ENCODE measurements around the gene GALNT18. TPM values are rescaled to one million over a fixed set of nuclear protein-coding genes. Genes with fewer than 3 reads are reported as not detected.
A peak's percentile ranks its signal among the peaks of the same experiment; 100 is the strongest.

Gene GALNT18
- total and polyA plus RNA-seq, 7 donors: 4.6 to 32.4 (median 8.3) TPM

DNA sequence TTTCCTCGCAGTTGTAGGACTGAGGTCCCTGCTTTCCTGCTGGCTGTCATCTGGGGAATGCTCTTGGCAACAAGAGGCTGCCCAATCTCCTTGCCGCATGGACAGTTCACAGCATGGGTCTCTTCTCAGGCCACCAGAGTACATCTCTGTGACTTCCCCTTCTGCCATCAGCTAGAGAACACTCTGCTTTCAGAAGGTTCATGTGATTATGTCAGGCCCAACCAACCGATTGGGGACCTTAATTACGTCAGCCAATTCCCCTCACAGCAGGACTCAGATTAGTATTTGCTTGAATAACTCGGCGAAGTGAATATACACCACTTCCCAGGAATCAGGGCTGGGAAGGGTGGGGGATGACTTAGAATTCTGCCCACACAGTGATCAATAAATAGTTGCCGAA lies 206.8 kb downstream of the GALNT18 start:
- WGBS, 3 donors: 93 to 95% (median 94%) methylated on average over 7 of the region's 7 CpGs
- intact Hi-C loops (cut with DNase I): no loop called here
- Histone ChIP-seq H3K27ac (no peak overlapping the region), H3K4me1 (peaks cover 3% of the 10 kb centered on the region), H3K27me3 (ENCODE audit: insufficient read depth in 3 of 3, low read length in 2 of 3) (no peaks in the 10 kb centered on the region), H3K36me3 (ENCODE audit: insufficient read depth in 1 of 2, low read depth in 1 of 2) (no peaks in the 10 kb centered on the region), H3K9me3 (no peaks in the 10 kb centered on the region), H3K4me3 (no peak overlapping the region)
- TF ChIP-seq, protein P1, sequence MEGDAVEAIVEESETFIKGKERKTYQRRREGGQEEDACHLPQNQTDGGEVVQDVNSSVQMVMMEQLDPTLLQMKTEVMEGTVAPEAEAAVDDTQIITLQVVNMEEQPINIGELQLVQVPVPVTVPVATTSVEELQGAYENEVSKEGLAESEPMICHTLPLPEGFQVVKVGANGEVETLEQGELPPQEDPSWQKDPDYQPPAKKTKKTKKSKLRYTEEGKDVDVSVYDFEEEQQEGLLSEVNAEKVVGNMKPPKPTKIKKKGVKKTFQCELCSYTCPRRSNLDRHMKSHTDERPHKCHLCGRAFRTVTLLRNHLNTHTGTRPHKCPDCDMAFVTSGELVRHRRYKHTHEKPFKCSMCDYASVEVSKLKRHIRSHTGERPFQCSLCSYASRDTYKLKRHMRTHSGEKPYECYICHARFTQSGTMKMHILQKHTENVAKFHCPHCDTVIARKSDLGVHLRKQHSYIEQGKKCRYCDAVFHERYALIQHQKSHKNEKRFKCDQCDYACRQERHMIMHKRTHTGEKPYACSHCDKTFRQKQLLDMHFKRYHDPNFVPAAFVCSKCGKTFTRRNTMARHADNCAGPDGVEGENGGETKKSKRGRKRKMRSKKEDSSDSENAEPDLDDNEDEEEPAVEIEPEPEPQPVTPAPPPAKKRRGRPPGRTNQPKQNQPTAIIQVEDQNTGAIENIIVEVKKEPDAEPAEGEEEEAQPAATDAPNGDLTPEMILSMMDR (IDR thresholded peaks at IDR 0.05): no peak
- ATAC-seq (no peak), DNase-seq (no peak)

DNA sequence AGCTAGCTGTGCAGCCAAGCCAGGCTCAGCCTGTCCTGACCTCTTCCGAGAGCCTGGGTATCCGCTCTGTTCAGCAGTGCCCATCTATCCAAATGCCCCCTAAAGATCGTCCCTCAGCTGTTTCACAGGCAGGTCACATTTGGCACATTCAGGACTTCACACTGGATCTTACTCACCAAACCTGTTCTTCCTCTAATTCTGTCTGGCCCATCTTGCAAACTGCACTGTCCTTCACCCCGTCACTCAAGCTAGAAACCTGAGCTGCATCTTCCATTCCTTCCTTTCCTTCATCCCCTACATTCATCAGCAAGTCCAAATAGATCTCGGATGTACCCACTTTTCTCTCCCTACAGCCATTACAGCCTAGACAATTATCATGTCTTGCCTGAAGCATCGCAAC lies 208.0 kb downstream of the GALNT18 start:
- Histone ChIP-seq H3K9me3 (no peaks in the 10 kb centered on the region), H3K36me3 (ENCODE audit: insufficient read depth in 1 of 2, low read depth in 1 of 2) (no peaks in the 10 kb centered on the region), H3K27me3 (ENCODE audit: insufficient read depth in 3 of 3, low read length in 2 of 3) (no peaks in the 10 kb centered on the region), H3K4me1 (peaks cover 3% of the 10 kb centered on the region), H3K4me3 (no peak overlapping the region), H3K27ac (no peak overlapping the region)
- no peak for ATAC-seq
- WGBS, 3 donors: 94 to 96% (median 95%) methylated on average over 6 of the region's 6 CpGs
- intact Hi-C loops (cut with DNase I): no loop called here
- TF ChIP-seq, protein P1 (IDR thresholded peaks at IDR 0.05): no peak
- DNase-seq: no peak

DNA sequence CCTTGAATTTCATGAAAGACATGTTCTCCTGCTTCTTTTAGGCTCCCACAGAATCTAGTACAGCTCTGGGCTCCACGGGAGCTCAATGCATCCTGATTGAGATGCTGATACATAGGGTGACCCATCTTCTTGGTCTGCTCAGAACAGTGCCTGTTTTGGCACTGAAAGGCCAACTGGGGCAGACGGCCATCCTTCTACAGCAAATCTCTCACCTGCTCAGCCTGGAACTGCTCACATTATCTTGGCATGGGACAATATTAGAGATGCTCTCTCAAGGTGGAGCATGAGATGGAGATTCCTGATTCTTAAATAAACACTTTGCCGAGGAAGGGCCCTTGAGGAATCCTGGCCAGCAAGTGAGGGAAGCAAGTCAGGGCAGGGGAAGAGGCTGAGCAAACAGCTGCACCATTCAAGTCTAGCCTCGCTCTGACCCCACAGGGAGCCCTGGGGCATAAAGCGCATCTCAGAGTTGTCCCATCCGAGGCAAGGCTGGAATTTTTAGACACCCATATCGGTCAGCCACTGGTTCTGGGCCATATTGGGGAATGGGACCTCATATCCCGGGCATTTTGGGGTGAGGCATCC lies 210.3 kb downstream of the GALNT18 start:
- no peak for ATAC-seq
- Histone ChIP-seq H3K4me3 (no peak overlapping the region), H3K27me3 (ENCODE audit: insufficient read depth in 3 of 3, low read length in 2 of 3) (no peaks in the 10 kb centered on the region), H3K36me3 (ENCODE audit: insufficient read depth in 1 of 2, low read depth in 1 of 2) (no peaks in the 10 kb centered on the region), H3K27ac (no peak overlapping the region), H3K4me1 (peaks cover 12% of the 10 kb centered on the region), H3K9me3 (no peaks in the 10 kb centered on the region)
- 90 to 93% (median 93%) methylated on average over 8 of the region's 8 CpGs for WGBS, 3 donors
- TF ChIP-seq, protein P1 (IDR thresholded peaks at IDR 0.05): no peak
- intact Hi-C loops (cut with DNase I): no loop called here
- no peak for DNase-seq

DNA sequence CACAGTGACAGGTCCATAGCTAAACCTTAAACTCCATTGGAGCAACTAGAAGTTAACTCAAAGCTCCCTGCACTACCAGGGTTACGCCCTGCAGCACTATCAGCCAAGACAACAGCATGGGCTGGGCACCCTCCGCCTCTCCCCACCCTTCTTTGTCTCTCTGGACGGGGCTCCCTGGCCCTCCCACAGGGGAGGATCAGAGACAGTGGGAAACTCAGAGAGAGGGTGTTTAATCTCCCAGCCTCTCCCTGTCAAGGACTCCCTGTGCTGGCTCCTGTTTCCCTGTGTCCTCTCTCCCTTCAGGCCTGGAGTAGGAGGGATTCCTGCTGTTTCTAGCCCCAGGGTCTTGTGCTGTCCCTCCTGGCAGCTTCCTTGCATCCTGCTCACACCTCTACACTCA lies 211.9 kb downstream of the GALNT18 start:
- intact Hi-C loops (cut with DNase I): loop anchor here (10.0 kb wide), 2 partner anchors 365 to 375 kb away; no protein-coding TSS in a partner anchor
- 67 to 83% (median 80%) methylated on average over 3 of the region's 3 CpGs for WGBS, 3 donors
- no peak for DNase-seq
- Histone ChIP-seq H3K27me3 (ENCODE audit: insufficient read depth in 3 of 3, low read length in 2 of 3) (no peaks in the 10 kb centered on the region), H3K4me1 (peaks cover 8% of the 10 kb centered on the region), H3K27ac (no peak overlapping the region), H3K4me3 (no peak overlapping the region), H3K9me3 (no peaks in the 10 kb centered on the region), H3K36me3 (ENCODE audit: insufficient read depth in 1 of 2, low read depth in 1 of 2) (no peaks in the 10 kb centered on the region)
- TF ChIP-seq, protein P1 (IDR thresholded peaks at IDR 0.05): no peak
- peak in 1 of 4 donors; percentile 14 for ATAC-seq

DNA sequence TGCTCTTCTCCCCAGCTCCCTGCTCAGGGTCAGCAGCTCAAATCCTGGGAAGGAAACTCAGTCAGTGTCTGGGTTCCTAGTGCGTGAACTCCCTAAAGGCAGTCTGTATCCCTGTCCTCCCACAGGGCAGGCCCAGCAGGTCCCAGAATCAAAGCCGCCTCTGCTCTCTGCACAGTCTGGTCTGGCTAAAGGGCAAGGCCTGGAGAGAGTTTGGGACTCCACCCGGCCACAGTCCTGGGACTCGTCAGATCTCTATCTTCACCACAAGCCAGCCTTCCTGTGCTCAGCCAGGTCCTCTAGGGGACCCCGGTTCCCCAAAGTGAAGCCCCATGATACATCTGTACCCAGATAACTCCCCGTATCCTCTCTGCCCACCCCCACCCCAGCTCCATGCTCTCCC lies 212.6 kb downstream of the GALNT18 start:
- H3K27ac ChIP-seq: no peak overlapping the region
- TF ChIP-seq, protein P1 (IDR thresholded peaks at IDR 0.05): no peak
- DNase-seq (no peak), ATAC-seq (no peak)
- H3K27me3 ChIP-seq (ENCODE audit: insufficient read depth in 3 of 3, low read length in 2 of 3): no peaks in the 10 kb centered on the region
- intact Hi-C loops (cut with DNase I): loop anchor here (10.0 kb wide), 2 partner anchors 366 to 376 kb away; no protein-coding TSS in a partner anchor
- peaks cover 10% of the 10 kb centered on the region for H3K4me1 ChIP-seq
- H3K36me3 ChIP-seq (ENCODE audit: insufficient read depth in 1 of 2, low read depth in 1 of 2): no peaks in the 10 kb centered on the region
- H3K9me3 ChIP-seq: no peaks in the 10 kb centered on the region
- no peak overlapping the region for H3K4me3 ChIP-seq
- WGBS, 3 donors: 74 to 81% (median 78%) methylated on average over 6 of the region's 6 CpGs
